ENCODE data around the gene CT47C1.

CT47C1 gene

GRCh38 chrX:119071381-119071780 is 1.4 kb upstream of the CT47C1 start:
- Histone ChIP-seq H3K4me3 (no peak overlapping the region), H3K27ac (no peak overlapping the region)

- no peak overlapping the region for H3K4me3 ChIP-seq
Measured at GRCh38 chrX:119073200-119073905, 560 bp downstream of the CT47C1 start.

GRCh38 chrX:119073911-119074310 is 1.1 kb downstream of the CT47C1 start:
- no peak overlapping the region for H3K4me3 ChIP-seq

More at GRCh38 chrX:119073200-119073905, 560 bp downstream of the CT47C1 start:
- no peak overlapping the region for H3K27ac ChIP-seq

GRCh38 chrX:119075270-119076025 is 2.7 kb downstream of the CT47C1 start:
- H3K27ac ChIP-seq, result no peak overlapping the region
- H3K4me3 ChIP-seq, result no peak overlapping the region

More at GRCh38 chrX:119073911-119074310, 1.1 kb downstream of the CT47C1 start:
- H3K27ac ChIP-seq, result no peak overlapping the region

- Histone ChIP-seq H3K27ac (no peak overlapping the region), H3K4me3 (no peak overlapping the region)
Measured at GRCh38 chrX:119082278-119082677, 9.5 kb downstream of the CT47C1 start.

GRCh38 chrX:119084766-119085165 is 12.0 kb downstream of the CT47C1 start:
- H3K4me3 ChIP-seq, result no peak overlapping the region
- no peak overlapping the region for H3K27ac ChIP-seq

GRCh38 chrX:119087121-119087520 is 14.3 kb downstream of the CT47C1 start:
- Histone ChIP-seq H3K27ac (no peak overlapping the region), H3K4me3 (no peak overlapping the region)

- no peak overlapping the region for H3K27ac ChIP-seq
Measured at GRCh38 chrX:119089619-119090018, 16.8 kb downstream of the CT47C1 start.

GRCh38 chrX:119090627-119091026 is 17.8 kb downstream of the CT47C1 start:
- Histone ChIP-seq H3K4me3 (no peak overlapping the region), H3K27ac (no peak overlapping the region)

More at GRCh38 chrX:119089619-119090018, 16.8 kb downstream of the CT47C1 start:
- H3K4me3 ChIP-seq, result no peak overlapping the region

GRCh38 chrX:119093991-119094735 is 21.4 kb downstream of the CT47C1 start:
- H3K27ac ChIP-seq, result no peak overlapping the region
- H3K4me3 ChIP-seq, result no peak overlapping the region

GRCh38 chrX:119094819-119095218 is 22.0 kb downstream of the CT47C1 start:
- H3K27ac ChIP-seq, result no peak overlapping the region
- H3K4me3 ChIP-seq, result no peak overlapping the region

GRCh38 chrX:119095936-119096335 is 23.1 kb downstream of the CT47C1 start:
- Histone ChIP-seq H3K4me3 (no peak overlapping the region), H3K27ac (no peak overlapping the region)

- Histone ChIP-seq H3K4me3 (no peak overlapping the region), H3K27ac (no peak overlapping the region)
Measured at GRCh38 chrX:119101168-119101567, 28.4 kb downstream of the CT47C1 start.

- no peak overlapping the region for H3K27ac ChIP-seq
Measured at GRCh38 chrX:119105826-119106225, 33.0 kb downstream of the CT47C1 start.

GRCh38 chrX:119107206-119107605 is 34.4 kb downstream of the CT47C1 start:
- Histone ChIP-seq H3K4me3 (no peak overlapping the region), H3K27ac (no peak overlapping the region)

More at GRCh38 chrX:119105826-119106225, 33.0 kb downstream of the CT47C1 start:
- H3K4me3 ChIP-seq, result no peak overlapping the region

- no peak overlapping the region for H3K4me3 ChIP-seq
- H3K27ac ChIP-seq, result no peak overlapping the region
Measured at GRCh38 chrX:119118780-119119395, 46.1 kb downstream of the CT47C1 start.

GRCh38 chrX:119121341-119121740 is 48.5 kb downstream of the CT47C1 start:
- no peak overlapping the region for H3K27ac ChIP-seq
- no peak overlapping the region for H3K4me3 ChIP-seq
